Measurements from ENCODE around the gene CMBL. TPM values are rescaled to one million over a fixed set of nuclear protein-coding genes. Genes with fewer than 3 reads are reported as not detected.

CMBL gene
- total RNA-seq, 1 donor from 2014 or later: 17.5 TPM

DNA sequence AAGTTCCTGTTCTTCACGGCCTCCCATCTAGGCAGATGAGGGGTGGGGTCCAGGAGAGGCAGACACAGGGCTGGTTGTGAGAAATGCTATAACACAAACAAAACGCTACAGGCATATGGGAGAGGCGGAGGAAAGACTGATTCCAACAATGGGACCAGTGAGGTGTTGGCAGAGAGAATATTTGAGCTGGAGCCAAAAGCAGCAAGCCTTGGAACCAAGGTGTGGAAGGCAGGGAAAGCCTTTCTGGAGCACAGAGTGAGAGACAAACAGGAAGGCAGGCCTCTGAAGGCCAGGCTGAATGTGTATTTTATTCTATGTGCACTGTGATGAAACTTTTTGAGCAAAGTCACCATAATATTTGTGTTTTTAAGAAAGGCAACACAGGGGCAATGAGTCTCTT is 60.9 kb downstream of the CMBL start:
- no peak for DNase-seq (ENCODE audit: low spot score)
- ATAC-seq: no peak
- intact Hi-C loops (cut with DNase I): no loop called here

- intact Hi-C loops (cut with DNase I): no loop called here
- ATAC-seq (no peak), DNase-seq (ENCODE audit: low spot score) (no peak)
Measured at GRCh38 chr5:10244342-10244944, 63.3 kb downstream of the CMBL start.

DNA sequence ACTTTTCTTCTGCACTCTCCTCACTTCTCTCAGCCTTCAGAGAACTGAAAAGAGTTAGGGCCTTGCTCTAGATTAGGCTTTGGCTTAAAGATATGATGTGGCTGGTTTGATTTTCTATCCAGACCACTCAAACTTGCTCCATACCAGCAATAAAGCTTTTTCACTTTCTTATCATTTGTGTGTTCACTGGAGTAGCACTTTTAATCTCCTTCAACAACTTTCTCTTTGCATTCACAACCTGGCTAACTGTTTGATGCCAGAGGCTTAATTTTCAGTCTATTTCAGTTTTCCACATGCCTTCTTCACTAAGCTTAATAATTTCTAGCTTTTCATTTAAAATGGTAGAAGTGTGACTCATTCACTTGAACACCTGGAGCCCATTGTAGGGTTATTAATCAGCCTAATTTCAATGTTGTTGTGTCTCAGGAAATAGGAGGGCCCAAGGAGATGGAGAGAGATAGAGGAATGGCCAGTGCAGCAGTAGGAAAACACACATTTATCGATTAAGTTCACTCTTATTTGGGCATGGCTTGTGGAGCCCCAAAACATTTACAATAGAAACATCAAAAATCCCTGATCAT is 64.0 kb downstream of the CMBL start:
- DNase-seq (ENCODE audit: low spot score) (no peak), ATAC-seq (no peak)
- intact Hi-C loops (cut with DNase I): no loop called here

GRCh38 chr5:10235350-10235749 is 72.4 kb downstream of the CMBL start:
- intact Hi-C loops (cut with DNase I): no loop called here
- ATAC-seq (no peak), DNase-seq (ENCODE audit: low spot score) (no peak)

GRCh38 chr5:10233505-10233904 is 74.2 kb downstream of the CMBL start:
- ATAC-seq: no peak
- intact Hi-C loops (cut with DNase I): no loop called here

GRCh38 chr5:10233011-10233410 is 74.7 kb downstream of the CMBL start:
- intact Hi-C loops (cut with DNase I): no loop called here
- ATAC-seq: no peak
- no peak for DNase-seq (ENCODE audit: low spot score)

More at GRCh38 chr5:10233505-10233904, 74.2 kb downstream of the CMBL start:
- no peak for DNase-seq (ENCODE audit: low spot score)

DNA sequence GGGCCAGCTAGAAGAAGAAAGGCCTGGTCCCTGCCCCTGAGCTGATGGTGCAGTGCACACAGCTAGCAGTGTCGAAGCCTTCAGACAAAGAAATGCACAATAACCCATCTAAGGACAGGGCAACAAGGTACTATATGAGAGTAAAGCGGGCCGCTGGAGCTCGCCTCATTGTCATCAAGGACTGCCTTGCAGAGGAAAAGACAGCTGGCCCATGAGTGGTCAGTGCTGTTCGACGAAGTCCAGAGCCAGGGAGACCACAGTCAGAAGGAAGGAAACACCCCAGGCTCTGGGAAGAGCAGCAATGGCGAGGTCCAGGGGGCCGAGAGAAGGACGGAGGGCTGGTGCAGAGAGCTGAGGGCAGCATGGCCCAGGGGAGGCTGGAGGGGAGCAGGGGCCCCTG is 75.3 kb downstream of the CMBL start:
- no peak for DNase-seq (ENCODE audit: low spot score)
- intact Hi-C loops (cut with DNase I): no loop called here
- ATAC-seq: no peak

DNA sequence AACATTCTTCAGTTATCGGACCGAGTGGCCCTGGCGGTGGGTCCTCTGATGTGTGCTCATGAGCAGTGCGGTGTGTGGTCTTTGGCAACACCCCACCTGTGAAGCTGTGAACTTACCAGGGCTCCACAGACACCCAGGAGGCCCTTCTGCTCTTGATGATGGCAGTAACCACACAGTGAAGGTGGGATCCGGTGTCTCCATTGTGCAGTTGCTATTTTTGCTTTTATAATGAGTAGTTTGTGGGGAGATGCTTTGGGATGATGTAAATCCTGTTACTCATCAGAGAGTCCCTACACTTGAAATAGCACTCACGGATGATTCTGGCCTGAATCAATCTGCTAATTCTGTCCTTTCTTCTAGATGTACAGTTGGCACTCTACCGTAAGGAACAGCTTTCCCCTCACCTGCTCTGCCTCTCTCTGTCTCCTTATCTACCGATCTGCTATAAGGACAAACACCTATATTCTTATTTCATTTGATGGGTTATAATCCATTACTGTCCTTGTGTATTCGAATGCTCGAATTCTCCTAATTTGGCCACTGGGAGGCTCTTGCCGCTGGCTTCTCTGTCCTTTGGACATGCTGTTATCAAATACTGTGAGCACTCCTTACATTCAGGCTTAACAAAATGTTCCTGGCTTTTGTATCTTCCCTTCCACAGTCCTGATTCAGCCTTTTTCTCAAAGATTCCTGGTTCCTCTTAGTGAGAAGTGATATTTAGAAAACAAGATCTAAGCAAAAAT is 78.2 kb downstream of the CMBL start:
- DNase-seq (ENCODE audit: low spot score) (no peak), ATAC-seq (no peak)
- intact Hi-C loops (cut with DNase I): no loop called here

DNA sequence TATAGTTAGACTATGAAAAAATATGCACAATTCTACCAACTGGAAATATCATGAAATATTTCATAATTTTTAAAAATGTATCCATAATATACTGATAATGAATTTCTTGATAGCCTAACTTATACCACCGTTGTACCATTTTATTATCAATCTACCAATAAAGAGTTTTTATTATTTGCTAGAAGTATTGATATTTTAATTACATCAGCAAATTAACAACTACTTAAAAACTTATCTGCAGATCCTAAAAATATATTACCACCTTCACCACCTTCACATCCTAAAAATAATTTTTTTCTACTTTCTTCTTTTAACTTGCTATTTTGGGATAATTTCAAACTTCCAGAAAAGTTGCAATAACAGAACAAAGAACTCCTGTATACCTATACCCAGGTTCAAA is 79.4 kb downstream of the CMBL start:
- ATAC-seq: no peak
- no peak for DNase-seq (ENCODE audit: low spot score)
- intact Hi-C loops (cut with DNase I): no loop called here

Other genes with a start within 250 kb of the CMBL start
- gene ATPSCKMT, start 58.0 kb downstream of the CMBL start, total RNA-seq: 20.8 TPM
- gene CCT5, start 57.6 kb downstream of the CMBL start, total RNA-seq: 79.5 TPM
- gene MARCHF6, start 45.8 kb upstream of the CMBL start, total RNA-seq: 174 TPM
- 0.94 TPM for gene ROPN1L, start 134.0 kb upstream of the CMBL start, total RNA-seq

Data from sciatic nerve (tissue), 2 donors.